Stimulated activated CD4-positive, alpha-beta T cell treated with anti-CD3 and anti-CD28 coated beads, Interleukin-4, amount 100 ng/mL, for 4 hours (primary cell): Measurements from ENCODE around the gene PRPH.
"Not testable (repeated sequence)": the region's sequence is repeated elsewhere in the genome, so short reads cannot be mapped to it uniquely, and the experiment has no call there.

ENCODE experiments used
- DNase-seq, 2 experiments: peaks; one replicate each; pipeline ENCODE4 v3.0.0-alpha.2; 2020

PRPH gene

DNA sequence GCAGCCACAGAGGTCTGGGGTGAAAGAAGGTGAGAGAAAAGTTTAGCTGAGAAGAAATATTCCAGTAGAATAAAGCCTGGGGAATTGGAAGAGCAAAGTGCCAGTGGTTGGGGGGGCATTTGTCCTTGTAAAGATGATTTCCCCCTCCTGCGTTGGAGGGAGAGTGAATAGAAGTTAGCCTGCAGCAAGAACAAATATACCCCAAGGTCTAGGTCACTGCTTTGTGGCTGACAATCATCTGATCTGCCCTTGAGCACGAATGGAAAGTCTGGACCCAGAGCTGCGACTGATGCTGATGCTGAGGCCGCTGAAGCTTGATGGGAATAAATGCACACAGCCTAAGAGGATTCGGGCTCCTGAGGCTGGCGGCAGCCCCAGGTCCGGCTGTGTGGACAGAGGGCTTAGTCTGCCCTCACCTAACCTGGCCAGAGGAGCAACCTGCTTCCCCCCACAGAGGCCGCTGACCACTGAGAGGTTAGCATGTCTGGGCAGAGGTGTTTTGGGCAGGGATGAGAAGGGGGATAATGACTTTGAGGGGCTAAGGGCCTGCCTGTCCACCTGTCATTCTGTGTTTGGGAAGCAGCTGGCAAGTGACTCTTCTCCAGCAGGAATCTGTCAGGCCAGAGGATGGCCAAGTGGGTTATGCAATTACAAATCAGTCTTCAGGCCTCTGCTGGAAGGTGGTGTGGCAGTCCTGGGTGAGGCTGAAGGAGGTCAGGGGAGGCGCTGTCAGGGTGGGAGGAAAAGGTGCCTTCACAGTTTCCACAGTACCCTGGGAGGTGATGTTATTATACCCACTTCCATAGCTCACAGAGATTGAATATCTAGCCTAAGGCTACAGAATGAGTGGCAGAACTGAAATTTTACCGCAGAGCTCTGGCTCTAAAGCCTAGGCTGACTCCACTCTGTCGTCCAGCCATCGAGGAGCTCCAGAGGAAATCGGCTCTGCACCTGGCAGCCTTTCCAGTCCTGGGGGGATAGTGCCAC, 18.4 kb upstream of the PRPH start:
- no peak for DNase-seq

DNA sequence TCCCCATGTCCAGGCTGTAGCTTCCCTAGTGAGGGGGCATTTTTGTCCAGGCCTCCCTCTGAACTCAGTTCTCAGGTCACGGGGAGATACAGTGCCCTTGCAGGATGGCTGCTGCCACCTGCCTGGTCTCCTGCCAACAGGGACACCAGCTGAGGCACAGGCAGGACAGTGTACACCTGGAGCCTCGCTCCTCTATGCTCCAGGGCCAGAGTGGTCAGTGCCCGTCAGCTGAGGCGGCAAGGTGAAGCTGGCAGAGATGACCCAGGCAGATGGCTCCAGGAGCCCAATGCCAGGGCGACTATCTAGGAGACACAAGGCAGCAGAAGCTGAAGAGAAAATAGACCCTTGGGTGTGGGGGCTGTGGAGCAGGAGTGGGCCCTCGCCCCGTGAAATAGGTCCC, 17.5 kb upstream of the PRPH start:
- DNase-seq, result no peak

DNA sequence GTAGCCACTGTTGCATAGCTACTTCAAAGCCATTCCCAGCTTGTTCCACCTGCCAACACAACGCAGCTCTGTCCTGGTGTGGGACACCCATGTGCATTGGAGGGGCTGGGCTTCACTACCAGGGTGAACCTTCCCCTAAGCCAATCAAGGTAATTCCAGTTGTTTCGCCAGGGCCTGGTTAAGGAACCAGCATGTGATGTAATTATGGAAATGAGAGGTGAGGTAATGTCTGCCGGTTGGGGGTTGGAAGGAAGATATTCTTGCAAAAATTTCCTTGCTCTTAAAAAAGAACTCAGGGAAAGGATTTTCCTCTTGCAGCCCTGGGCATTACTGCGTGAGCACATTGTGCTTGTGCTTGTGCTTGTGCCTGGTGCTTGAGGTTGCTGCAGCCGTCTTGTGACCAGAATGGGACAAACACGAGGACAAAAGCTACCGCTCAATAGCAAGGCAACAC, 15.2 kb upstream of the PRPH start:
- DNase-seq, result no peak

DNA sequence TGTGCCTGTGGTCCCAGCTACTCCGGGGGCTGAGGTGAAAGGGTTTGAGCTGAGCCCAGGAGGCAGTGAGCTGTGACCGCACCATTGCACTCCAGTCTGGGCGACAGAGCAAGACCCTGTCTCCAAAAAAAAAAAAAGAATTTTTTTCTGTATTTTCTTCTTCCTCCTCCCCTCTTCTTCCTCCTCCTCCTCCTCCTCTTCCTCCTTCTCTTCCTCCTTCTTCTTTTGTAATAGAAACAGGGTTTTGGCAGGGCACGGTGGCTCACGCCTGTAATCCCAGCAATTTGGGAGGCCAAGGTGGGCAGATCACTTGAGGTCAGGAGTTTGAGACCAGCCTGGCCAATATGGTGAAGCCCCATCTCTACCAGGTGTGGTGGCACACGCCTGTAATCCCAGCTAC, 14.4 kb upstream of the PRPH start:
- not testable (repeated sequence) for DNase-seq

DNA sequence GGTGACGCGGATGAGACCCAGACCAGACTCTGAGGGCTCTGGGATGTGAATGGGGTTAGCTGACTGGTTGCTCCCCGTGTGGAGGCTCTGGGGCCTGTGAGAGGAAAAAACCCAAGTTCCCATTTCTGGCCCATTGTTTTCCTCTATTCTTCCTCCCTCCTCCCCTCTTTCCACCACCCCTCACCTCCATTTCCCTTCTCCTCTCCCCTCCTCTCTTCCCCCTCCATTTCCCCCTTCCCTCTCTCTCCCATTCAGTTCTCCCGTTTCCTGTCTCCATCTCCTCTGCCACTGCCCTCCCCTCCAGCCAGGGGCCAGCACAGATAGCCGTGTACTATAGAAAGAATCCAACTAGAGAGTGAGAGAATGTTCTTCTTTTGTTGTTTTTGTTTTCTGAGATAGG, 12.6 kb upstream of the PRPH start:
- DNase-seq, result no peak

DNA sequence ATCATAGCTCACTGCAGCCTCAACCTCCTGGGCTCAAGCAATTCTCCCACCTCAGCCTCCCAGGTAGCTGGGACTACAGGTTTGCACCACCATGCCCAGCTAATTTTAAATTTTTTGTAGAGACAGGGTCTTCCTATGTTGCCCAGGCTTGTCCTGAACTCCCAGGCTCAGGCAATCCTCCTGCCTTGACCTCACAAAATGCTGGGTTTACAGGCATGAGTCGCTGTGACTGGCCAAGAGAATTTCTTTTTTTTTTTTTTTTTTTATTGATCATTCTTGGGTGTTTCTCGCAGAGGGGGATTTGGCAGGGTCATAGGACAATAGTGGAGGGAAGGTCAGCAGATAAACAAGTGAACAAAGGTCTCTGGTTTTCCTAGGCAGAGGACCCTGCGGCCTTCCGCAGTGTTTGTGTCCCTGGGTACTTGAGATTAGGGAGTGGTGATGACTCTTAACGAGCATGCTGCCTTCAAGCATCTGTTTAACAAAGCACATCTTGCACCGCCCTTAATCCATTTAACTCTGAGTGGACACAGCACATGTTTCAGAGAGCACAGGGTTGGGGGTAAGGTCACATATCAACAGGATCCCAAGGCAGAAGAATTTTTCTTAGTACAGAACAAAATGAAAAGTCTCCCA, 12.1 kb upstream of the PRPH start:
- not testable (repeated sequence) for DNase-seq

DNA sequence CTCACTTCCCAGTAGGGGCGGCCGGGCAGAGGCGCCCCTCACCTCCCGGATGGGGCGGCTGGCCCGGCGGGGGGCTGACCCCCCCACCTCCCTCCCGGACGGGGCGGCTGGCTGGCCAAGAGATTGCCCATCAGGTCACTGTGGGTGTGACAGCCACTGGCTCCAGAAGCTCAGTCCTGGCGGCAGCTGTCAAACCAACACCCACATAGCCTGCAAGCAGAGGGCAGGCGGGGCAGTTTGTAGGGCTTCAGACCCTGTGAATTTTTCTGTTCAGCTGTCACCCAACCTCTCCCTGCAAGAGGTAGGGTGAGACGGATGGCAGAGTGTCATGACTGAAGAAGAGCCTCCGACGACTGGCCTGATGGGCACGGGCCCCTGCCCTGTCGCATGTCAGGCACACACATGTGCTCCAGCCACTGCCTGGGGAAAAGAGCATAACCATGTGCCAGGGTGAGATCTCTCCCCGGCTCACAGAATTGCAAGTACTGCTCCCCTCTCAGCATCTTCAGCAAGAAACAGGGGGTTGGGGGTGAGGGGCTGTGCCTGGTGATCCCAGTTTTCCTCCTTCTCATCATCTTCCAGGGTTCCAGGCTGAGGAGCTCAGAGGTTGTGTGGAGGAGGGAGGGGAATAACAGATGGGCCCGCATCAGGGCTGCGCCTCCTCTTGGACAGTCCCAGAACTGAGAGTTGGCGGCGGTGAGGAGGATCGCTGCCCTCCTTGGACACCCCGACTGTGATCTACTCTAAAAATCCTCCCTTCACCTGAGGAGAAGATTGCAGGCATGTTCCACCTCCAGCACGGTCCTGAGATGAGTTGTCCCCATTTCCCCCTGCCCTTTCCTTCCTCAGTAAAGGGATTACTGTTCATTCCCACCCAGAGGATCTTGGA, 11.2 kb upstream of the PRPH start:
- no peak for DNase-seq

DNA sequence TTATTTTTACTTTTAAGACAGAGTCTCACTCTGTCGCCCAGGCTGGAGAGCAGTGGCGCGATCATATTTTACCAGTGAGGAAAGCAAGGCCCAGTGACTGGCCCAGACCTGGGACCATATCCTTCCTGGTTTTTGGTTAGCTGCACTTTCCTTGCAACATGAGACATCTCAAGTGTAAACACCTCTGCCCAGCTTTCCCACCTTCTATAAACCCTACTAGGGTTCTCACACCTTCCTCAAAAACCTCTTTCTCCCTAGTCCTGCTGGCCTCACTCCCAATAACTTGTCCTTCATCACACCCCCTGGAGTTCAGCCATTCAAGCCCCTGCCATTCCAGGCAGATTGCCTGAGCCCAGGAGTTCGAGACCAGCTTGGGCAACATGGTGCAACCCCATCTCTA, 10.3 kb upstream of the PRPH start:
- no peak for DNase-seq

DNA sequence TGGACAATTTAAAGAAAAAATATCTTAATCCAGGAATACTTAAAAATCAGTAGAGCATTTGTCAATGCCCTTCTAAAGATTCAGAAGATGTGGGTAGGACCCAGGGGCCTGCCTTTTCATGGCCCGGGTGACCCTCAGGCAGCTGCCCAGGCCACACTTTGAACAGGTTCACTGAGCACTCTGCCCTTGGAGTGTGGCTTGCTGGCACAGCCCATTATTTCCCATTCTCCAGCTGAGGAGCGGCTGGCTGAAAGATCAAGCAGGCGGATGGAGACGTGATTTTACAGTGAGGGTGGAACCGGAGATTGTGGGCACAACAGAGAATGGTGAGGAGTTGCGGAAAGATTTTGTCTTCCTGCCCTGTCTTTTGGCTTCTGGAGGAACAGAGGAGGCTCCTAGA, 7.1 kb upstream of the PRPH start:
- no peak for DNase-seq

DNA sequence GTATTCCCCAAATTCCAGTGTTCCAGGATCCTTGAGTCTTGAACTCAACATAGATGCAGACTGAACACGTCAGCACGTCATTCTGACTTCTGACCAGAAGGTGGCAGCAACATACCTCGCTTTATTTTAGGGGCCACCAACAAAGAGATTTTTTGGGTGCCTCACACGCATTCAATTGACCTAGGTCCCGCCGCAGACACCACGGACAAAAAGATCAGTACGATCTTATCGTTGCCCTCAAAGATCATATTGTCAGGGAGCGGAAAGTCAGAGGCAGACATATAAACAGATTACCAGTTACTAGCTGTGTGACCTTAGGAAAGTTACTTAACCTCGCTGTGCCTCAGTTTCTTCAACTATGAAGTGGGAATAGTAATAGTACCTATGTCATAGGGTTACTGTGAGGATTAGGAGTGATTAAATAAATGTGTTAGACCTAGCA, 6.5 kb upstream of the PRPH start:
- peak; percentile 56 to 57 for DNase-seq

DNA sequence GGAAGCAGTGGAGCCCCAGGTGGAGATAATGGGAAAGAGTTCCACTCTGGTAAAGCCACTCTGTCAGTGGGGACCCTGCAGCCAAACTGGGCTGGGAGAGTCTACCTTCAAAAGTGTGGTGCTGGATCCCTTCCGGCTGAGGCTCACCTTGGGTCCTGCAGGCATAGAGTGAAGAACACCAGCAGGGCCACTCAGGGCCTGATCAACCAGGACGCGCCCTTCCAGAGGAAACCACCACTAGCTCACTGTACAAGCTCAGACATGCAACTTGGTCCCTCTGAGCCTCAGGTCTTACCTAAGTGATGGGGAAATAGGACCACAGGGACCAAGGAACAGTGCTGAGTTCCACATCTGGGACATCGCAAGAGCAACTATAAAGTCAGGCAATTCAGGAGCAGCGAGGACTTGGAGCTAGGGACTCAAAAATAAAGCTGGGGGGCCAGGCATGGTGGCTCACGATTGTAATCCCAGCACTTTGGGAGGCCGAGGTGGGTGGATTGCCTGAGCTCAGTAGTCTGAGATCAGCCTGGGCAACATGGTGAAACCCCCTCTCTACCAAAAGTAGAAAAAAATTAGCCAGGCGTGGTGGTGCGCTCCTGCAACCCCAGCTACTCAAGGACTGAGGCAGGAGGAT, 5.9 kb upstream of the PRPH start:
- no peak for DNase-seq

DNA sequence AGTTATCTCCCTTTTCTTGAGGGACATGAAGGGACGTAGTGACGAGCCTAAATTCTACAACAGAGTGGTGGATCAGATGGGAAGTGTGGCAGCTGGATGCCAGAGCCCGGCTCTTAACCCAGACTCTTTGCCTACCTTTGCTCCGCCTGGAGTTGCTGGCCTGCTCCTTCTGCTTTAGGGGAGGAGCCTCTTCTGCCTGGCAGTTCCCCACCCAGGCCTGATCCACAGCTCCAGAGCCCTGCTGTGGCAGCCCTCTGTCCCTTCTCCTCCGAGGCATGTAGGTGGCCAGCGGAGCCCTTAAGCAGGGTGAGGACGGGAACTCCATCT, 2.3 kb upstream of the PRPH start:
- DNase-seq, result no peak

DNA sequence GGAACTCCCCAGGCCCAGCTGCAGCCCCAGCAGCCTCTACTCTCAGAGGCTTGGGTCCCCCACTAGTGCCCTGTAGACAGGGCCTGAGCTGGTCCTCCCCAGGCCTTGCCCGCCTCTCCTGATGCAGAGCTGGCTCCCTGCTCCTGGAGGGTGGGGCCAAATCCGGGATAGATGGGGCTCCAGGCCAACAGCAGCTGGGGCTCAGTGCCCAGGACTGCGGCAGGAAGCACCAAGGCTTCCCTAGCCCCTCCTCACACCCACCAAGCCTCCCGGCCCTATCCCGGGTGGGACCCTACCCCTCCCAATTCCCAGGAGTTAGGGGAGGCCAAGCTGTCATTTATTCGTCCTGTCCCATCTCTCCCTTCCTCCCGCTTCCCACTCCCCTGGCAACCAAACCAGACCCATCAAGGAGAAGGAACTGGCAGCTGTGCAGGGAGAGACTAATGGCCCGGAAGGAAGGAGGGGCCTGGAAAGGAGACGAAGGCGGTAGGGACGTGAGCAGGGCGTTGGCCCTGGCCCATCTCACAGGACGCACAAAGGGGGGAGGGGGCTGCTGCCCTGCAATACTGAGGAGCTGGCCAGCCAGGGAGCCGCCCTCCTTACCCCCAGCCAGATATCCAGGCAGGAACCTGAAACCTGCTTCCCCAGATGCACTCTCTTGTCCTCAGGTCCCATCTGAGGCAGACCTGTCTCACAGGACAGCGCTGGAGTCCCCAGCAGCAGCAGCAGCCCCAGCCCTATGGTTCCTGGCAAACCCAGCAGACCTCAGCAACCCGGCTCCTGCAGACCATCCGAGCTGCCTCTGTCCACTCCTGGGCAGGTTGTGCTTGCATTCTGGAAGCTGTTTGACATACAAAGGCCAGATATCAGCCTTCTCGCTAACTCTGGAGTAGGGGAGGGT, 1.6 kb upstream of the PRPH start:
- no peak for DNase-seq

DNA sequence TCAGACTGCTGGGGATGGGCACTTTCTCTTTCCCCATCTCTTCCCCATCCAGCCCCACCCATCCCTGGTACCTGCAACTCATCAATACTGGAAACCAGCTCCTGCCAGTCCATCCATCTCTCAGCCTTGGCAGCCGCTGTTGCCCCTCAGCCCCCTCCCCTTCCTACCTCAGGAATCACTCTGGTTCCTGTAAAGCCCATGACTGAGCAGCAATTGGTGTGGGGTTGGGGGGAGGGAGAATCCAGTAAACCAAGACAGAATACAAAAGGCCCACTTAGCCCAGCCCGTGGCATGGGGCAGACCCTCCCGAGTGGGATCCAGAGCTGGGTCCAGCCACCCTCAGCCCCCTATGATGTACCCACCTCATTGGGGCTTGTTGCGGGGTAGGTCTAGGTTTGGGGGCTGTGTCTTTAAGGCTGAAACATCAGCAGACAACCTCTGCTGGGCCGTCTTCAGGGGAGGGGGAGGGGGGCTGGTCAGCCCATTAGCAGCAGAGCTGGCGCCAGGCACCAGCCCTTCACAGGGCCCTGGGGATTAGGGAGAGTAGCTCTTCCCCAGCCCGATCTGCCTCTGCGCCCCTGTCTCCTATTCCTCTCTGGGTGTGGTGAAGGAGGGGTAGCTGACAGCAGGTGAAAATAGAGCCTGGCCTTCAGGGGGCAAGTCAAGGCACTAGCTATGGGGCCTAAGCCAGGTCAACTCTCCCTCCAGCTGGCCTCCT, 702 bp upstream of the PRPH start:
- no peak for DNase-seq

DNA sequence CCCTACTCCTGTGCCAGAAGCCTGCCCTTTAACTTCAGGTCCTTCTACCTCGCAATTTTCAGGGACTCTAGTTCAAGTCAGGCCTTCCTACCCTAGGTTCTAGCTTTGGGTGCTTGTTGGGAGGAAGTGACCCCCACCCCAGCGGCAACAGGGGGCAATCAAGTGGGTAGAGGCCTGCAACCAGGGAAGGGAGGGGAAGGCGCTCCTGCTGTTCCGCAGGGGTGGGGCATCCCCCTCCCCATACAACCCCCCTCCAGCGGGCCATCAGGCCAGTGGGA, 204 bp upstream of the PRPH start:
- DNase-seq, result no peak

DNA sequence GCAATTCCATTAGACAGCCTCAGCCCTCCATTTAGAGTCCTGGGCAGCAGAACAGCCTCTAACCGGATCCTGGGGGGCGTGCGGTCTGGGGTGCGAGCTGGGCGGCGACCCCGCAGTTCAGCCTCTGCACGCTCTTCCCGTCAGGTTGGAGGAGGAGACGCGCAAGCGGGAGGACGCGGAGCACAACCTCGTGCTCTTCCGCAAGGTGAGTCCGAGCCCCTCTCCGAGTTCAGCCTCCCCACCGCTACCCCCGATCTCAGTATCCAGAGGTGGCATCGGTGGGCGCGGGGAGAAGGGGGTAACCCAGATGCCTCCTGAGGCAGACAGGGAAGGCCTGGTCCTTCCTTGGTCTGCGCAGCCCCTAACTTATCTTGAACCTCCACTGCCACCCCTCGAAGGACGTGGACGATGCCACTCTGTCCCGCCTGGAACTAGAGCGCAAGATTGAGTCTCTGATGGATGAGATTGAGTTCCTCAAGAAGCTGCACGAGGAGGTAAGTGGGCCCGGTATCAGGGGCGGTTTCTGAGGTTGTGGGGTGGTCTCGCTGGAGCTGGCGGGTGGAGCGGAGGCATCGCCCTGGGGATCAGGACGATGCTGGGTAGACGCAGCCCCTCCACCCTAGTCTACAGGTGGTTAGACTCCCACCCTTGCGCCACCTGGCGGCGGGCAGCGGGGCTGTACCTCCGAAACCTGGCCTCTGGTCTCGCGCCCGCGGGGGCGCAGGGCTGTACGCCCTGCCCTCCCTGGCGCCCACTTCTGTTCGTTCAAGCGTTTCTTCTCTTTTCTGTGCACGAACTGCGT, 1.3 kb downstream of the PRPH start:
- DNase-seq, result peak; percentile 48 to 65

DNA sequence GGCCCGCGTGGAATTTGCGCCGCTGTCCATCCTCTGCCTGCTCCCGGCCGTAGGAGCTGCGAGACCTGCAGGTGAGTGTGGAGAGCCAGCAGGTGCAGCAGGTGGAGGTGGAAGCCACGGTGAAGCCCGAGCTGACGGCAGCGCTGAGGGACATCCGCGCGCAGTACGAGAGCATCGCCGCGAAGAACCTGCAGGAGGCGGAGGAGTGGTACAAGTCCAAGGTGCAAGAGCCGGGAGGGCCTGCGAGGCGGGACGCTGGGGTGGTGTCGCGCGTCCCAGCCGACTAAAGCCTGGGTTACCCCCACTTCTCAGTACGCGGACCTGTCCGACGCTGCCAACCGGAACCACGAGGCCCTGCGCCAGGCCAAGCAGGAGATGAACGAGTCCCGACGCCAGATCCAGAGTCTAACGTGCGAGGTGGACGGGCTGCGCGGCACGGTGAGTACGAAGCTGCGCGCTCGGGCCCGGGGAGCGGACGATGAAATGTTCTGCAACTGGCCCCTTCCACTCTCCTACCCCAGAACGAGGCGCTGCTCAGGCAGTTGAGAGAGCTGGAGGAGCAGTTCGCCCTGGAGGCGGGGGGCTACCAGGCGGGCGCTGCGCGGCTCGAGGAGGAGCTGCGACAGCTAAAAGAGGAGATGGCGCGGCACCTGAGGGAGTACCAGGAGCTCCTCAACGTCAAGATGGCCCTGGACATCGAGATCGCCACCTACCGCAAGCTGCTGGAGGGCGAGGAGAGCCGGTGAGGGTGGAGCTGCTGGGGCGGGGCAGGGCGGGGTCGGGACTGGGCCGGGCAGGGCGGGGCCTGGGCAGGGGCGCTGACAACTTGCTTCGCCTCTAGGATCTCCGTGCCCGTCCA, 2.1 kb downstream of the PRPH start:
- peak; percentile 6 to 29 for DNase-seq

DNA sequence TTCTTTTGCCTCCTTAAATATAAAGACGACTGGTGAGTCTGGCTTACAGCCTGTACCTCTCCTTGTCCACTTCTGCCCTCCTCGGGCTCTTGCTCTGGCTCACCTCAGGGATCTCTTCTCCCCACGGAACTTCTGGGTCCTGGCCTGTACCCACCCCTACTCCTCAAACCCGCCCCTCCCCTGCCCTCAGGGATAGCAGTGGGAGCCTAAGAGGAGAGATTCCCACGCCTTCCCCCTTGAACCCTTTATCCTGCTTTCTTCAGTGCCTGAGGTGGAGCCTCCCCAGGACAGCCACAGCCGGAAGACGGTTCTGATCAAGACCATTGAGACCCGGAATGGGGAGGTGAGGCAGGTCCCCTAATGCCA, 2.7 kb downstream of the PRPH start:
- no peak for DNase-seq

DNA sequence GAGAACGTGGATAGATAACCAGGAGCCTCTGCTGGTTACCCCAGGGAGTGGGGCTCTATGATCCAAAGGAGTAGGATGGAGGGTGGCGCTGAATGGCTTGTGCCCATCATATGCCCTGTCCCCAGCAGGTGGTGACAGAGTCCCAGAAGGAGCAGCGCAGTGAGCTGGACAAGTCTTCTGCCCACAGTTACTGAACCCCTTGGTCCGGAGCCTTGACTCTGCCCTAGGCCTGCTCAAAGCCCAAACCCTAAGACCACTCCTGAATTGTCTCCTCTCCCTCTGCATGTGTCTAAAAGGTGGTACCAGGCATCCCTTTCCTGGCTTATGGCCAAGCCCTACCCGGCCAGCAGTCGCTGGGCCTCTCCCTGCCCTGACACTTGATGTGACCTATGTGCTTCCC, 3.2 kb downstream of the PRPH start:
- DNase-seq, result no peak

DNA sequence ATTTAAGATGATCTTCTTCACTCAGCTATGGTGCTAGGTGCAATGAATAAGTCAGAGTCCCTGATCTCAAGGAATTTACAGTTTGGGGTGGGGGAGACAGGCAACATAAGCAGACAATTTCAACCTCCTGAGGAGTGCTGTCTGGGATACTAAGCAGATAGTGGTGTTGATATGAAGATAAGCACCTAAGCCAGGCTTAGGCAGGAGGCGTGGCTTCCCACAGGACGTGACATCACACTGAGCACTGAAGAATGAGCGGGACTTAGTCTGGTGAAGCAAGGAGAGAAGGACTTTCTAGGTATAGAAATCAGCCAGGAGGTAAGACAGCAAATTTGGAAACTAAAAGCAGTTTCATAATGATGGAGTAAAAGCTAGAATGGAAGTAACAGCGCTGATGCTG, 6.8 kb downstream of the PRPH start:
- DNase-seq, result no peak
